ENCODE results near the gene CAMK1D.
A peak's percentile ranks its signal among the peaks of the same experiment; 100 is the strongest.

Gene CAMK1D

DNA sequence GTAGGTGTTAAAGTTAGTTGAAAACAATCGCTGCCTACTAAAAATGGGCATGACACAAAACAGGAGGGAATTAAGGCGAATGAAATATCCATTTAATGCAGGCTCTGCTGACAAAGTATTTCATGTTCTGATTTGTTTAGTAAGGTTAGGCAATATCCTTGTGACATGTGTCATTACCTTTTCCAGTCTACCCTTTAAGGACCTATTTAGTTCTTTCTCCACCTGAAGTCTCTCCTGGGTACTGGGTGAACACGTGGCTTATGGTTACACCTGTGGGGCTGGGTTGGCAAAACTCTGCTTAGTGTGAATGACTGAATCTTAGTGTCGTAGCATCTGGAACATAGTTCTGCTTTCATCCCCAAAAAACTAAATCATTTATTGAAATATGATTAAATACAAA lies 338.6 kb downstream of the CAMK1D start:
- Histone ChIP-seq H3K36me3 (ENCODE audit: control insufficient read depth in 5 of 5, insufficient read depth in 5 of 5, low read length in 5 of 5) (no peaks in the 10 kb centered on the region), H3K27ac (ENCODE audit: low read depth, low read length) (no peak overlapping the region), H3K9me3 (ENCODE audit: control insufficient read depth in 5 of 5, low read length in 5 of 5) (no peaks in the 10 kb centered on the region), H3K4me1 (ENCODE audit: control insufficient read depth in 5 of 5, insufficient read depth in 5 of 5, low read length in 5 of 5) (no peaks in the 10 kb centered on the region), H3K4me3 (ENCODE audit: low read depth in 1 of 5, low read length in 5 of 5) (no peak overlapping the region), H3K27me3 (ENCODE audit: control insufficient read depth in 5 of 5, insufficient read depth in 4 of 5, low read length in 5 of 5) (no peaks in the 10 kb centered on the region), H3K9ac (ENCODE audit: low read length in 5 of 5) (no peak overlapping the region)

DNA sequence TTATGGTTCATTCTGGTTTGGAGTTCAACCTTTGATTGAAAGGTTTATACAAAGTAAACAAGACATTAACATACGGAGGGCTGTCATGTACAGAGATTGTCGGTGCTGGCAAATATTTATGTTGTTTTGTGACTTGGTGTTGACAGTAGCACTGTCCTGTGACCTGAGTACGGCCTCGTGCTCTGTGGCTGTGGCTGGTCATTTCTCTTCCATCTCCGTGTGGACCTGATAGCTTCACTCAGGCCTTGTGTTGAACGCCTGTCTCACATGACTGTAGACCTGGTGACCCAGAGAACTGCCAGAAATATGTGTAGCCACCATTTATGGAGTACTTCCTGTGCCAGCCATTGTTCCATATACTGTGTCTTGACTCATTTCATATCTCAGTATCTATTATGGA lies 340.5 kb downstream of the CAMK1D start:
- no peak overlapping the region for H3K9ac ChIP-seq (ENCODE audit: low read length in 5 of 5)
- H3K36me3 ChIP-seq (ENCODE audit: control insufficient read depth in 5 of 5, insufficient read depth in 5 of 5, low read length in 5 of 5): no peaks in the 10 kb centered on the region
- no peak overlapping the region for H3K4me3 ChIP-seq (ENCODE audit: low read depth in 1 of 5, low read length in 5 of 5)
- no peaks in the 10 kb centered on the region for H3K27me3 ChIP-seq (ENCODE audit: control insufficient read depth in 5 of 5, insufficient read depth in 4 of 5, low read length in 5 of 5)
- no peak overlapping the region for H3K27ac ChIP-seq (ENCODE audit: low read depth, low read length)
- H3K4me1 ChIP-seq (ENCODE audit: control insufficient read depth in 5 of 5, insufficient read depth in 5 of 5, low read length in 5 of 5): no peaks in the 10 kb centered on the region
- no peaks in the 10 kb centered on the region for H3K9me3 ChIP-seq (ENCODE audit: control insufficient read depth in 5 of 5, low read length in 5 of 5)

DNA sequence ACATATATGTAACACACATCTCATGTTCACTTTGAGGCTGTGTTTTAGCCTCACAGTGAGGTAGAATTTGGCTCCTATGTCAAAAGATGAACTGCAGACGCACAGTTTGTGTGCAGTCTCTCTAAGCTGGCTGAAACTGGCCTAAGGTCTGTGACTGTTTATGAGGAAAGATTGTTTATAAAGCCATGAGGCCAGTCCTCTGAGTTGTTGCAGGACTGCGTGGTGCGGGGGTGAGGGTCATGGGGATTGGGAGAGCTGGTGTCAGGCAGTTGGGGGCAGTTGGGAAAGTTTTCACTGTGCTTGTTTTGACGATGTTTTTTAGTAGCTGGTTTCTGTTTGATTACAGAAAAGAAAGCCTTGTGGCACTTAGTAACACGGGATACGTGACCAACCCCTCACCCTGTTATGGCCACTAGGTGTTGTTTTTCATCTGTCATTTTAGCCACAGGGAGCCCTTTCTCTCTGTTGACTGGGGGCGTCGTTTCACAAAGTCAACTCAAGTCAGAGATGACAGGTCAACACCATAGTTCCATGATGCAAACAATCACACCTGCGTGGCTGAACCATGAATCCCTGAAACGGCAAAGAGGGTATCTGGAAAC lies 341.3 kb downstream of the CAMK1D start:
- H3K27me3 ChIP-seq (ENCODE audit: control insufficient read depth in 5 of 5, insufficient read depth in 4 of 5, low read length in 5 of 5): no peaks in the 10 kb centered on the region
- no peaks in the 10 kb centered on the region for H3K4me1 ChIP-seq (ENCODE audit: control insufficient read depth in 5 of 5, insufficient read depth in 5 of 5, low read length in 5 of 5)
- no peak overlapping the region for H3K27ac ChIP-seq (ENCODE audit: low read depth, low read length)
- H3K4me3 ChIP-seq (ENCODE audit: low read depth in 1 of 5, low read length in 5 of 5): no peak overlapping the region
- no peak overlapping the region for H3K9ac ChIP-seq (ENCODE audit: low read length in 5 of 5)
- no peaks in the 10 kb centered on the region for H3K9me3 ChIP-seq (ENCODE audit: control insufficient read depth in 5 of 5, low read length in 5 of 5)
- no peaks in the 10 kb centered on the region for H3K36me3 ChIP-seq (ENCODE audit: control insufficient read depth in 5 of 5, insufficient read depth in 5 of 5, low read length in 5 of 5)

DNA sequence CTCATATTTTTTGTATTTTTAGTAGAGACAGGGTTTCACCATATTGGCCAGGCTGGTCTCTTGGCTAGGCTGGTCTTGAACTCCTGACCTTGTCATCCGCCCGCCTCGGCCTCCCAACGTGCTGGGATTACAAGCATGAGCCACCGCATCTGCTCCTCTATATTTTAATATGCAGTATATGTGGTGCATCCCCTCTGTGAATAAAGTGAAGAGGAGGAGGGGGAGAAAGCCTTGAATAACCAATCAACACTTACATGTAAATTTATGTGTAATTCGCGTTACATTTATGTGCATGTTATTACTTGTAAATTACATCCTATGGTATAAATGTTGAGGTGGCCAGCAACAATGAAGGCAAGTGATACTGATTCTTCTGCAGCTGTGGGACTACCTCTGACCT lies 342.2 kb downstream of the CAMK1D start:
- H3K36me3 ChIP-seq (ENCODE audit: control insufficient read depth in 5 of 5, insufficient read depth in 5 of 5, low read length in 5 of 5): no peaks in the 10 kb centered on the region
- H3K9ac ChIP-seq (ENCODE audit: low read length in 5 of 5): no peak overlapping the region
- no peak overlapping the region for H3K4me3 ChIP-seq (ENCODE audit: low read depth in 1 of 5, low read length in 5 of 5)
- no peaks in the 10 kb centered on the region for H3K4me1 ChIP-seq (ENCODE audit: control insufficient read depth in 5 of 5, insufficient read depth in 5 of 5, low read length in 5 of 5)
- H3K9me3 ChIP-seq (ENCODE audit: control insufficient read depth in 5 of 5, low read length in 5 of 5): no peaks in the 10 kb centered on the region
- no peak overlapping the region for H3K27ac ChIP-seq (ENCODE audit: low read depth, low read length)
- H3K27me3 ChIP-seq (ENCODE audit: control insufficient read depth in 5 of 5, insufficient read depth in 4 of 5, low read length in 5 of 5): no peaks in the 10 kb centered on the region

DNA sequence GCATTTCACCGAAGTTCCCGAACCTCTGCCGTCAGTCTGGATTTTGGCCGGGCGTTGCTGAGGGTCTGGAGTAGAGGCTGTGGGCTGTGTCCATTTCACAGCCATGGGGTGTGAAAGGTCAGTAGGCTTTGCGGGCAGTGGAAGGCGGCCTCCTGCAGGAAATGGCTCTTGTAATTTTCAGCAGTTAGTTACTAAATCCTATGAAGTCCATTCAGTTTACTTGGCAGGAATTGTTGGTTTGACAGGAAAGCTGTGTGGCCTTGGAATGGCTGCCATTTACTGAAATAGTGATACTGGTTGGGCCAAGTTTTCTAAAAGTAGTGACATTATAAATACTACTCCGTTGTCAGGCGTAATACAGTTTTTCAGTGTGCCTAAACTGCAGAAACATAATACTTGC lies 348.4 kb downstream of the CAMK1D start:
- Histone ChIP-seq H3K27me3 (ENCODE audit: control insufficient read depth in 5 of 5, insufficient read depth in 4 of 5, low read length in 5 of 5) (no peaks in the 10 kb centered on the region), H3K9me3 (ENCODE audit: control insufficient read depth in 5 of 5, low read length in 5 of 5) (no peaks in the 10 kb centered on the region), H3K4me1 (ENCODE audit: control insufficient read depth in 5 of 5, insufficient read depth in 5 of 5, low read length in 5 of 5) (peaks cover 3 to 32% (median 24%) of the 10 kb centered on the region in 5 donors), H3K4me3 (ENCODE audit: low read depth in 1 of 5, low read length in 5 of 5) (no peak overlapping the region), H3K9ac (ENCODE audit: low read length in 5 of 5) (no peak overlapping the region), H3K27ac (ENCODE audit: low read depth, low read length) (peak overlapping the region; percentile 89), H3K36me3 (ENCODE audit: control insufficient read depth in 5 of 5, insufficient read depth in 5 of 5, low read length in 5 of 5) (no peaks in the 10 kb centered on the region)

DNA sequence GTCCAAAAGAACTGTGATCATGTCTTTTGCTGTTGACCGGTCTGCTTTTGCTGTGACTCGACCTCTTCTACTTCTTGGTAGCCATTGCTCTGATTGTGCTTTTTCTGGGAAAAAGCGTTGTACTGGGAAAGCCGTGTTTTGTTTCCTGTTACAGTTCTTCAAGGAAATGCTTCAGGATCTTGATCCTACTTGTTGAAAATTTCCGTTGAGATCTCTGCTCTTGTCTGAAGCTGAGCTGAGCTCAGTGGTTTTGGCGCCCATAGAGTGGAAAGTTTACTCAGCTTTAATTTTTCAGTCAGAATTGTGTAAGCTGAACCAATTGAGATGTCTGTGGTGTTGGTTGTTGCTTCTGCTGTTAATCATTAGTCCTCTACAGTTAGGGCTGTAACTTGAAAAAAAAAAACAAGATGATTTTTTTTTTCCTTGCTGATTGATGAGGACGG lies 349.9 kb downstream of the CAMK1D start:
- H3K27ac ChIP-seq (ENCODE audit: low read depth, low read length): peak overlapping the region; percentile 89
- H3K36me3 ChIP-seq (ENCODE audit: control insufficient read depth in 5 of 5, insufficient read depth in 5 of 5, low read length in 5 of 5): no peaks in the 10 kb centered on the region
- H3K9me3 ChIP-seq (ENCODE audit: control insufficient read depth in 5 of 5, low read length in 5 of 5): no peaks in the 10 kb centered on the region
- H3K9ac ChIP-seq (ENCODE audit: low read length in 5 of 5): peak overlapping the region in 2 of 5 donors; percentile 47 to 62
- peaks cover 8 to 46% (median 29%) of the 10 kb centered on the region in 5 donors for H3K4me1 ChIP-seq (ENCODE audit: control insufficient read depth in 5 of 5, insufficient read depth in 5 of 5, low read length in 5 of 5)
- H3K4me3 ChIP-seq (ENCODE audit: low read depth in 1 of 5, low read length in 5 of 5): no peak overlapping the region
- H3K27me3 ChIP-seq (ENCODE audit: control insufficient read depth in 5 of 5, insufficient read depth in 4 of 5, low read length in 5 of 5): no peaks in the 10 kb centered on the region

DNA sequence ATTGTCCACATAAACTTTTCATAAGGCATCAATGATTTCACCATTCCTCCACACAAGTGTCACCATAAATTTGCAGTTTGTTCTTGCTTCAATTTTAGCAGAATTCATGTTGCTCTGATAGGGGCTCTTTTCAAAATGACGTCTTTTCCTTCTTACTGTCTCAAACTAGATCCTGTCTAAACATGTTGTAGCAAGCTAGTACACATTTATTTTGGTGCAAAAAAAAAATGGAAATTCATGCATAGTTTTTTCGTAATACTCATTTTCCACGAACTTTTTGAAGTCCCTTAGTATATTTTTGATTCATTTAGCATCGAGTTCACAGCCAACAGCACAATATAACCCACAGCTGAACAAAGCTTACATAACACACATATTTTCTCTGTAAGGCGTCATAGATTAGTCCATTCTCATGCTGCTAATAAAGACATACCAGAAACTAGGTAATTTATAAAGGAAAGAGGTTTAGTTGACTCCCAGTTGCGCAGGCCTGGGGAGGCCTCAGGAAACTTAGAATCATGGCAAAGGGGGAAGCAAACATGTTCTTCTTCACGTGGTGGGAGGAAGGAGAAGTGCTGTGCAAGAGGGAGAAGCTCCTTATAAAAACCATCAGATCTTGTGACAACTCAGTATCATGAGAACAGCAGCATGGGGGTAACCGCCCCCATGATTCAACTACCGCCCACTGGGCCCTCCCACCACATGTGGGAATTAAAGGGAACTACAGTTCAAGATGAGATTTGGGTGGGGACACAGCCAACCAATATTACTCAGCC lies 350.6 kb downstream of the CAMK1D start:
- no peak overlapping the region for H3K9ac ChIP-seq (ENCODE audit: low read length in 5 of 5)
- no peaks in the 10 kb centered on the region for H3K36me3 ChIP-seq (ENCODE audit: control insufficient read depth in 5 of 5, insufficient read depth in 5 of 5, low read length in 5 of 5)
- H3K4me3 ChIP-seq (ENCODE audit: low read depth in 1 of 5, low read length in 5 of 5): no peak overlapping the region
- peaks cover 8 to 49% (median 29%) of the 10 kb centered on the region in 5 donors for H3K4me1 ChIP-seq (ENCODE audit: control insufficient read depth in 5 of 5, insufficient read depth in 5 of 5, low read length in 5 of 5)
- H3K9me3 ChIP-seq (ENCODE audit: control insufficient read depth in 5 of 5, low read length in 5 of 5): no peaks in the 10 kb centered on the region
- no peaks in the 10 kb centered on the region for H3K27me3 ChIP-seq (ENCODE audit: control insufficient read depth in 5 of 5, insufficient read depth in 4 of 5, low read length in 5 of 5)
- H3K27ac ChIP-seq (ENCODE audit: low read depth, low read length): peak overlapping the region; percentile 89

DNA sequence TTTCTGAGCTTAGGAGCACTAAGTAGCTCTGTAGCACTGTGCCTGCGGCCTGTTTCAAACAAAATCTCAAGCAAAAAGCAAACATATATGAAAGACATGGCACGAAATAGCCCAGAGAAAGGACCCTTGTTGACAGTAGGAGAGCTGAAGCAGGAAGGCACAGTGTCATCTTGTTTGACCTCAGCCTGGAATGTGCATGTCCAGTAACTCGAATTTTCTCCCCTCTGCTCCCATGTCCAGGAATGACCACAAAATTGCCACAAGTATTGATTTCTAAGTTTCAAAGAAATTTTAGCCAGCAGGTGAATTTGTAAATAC lies 351.2 kb downstream of the CAMK1D start:
- peak overlapping the region; percentile 89 for H3K27ac ChIP-seq (ENCODE audit: low read depth, low read length)
- no peak overlapping the region for H3K9ac ChIP-seq (ENCODE audit: low read length in 5 of 5)
- H3K36me3 ChIP-seq (ENCODE audit: control insufficient read depth in 5 of 5, insufficient read depth in 5 of 5, low read length in 5 of 5): no peaks in the 10 kb centered on the region
- H3K4me3 ChIP-seq (ENCODE audit: low read depth in 1 of 5, low read length in 5 of 5): no peak overlapping the region
- H3K9me3 ChIP-seq (ENCODE audit: control insufficient read depth in 5 of 5, low read length in 5 of 5): no peaks in the 10 kb centered on the region
- H3K4me1 ChIP-seq (ENCODE audit: control insufficient read depth in 5 of 5, insufficient read depth in 5 of 5, low read length in 5 of 5): peaks cover 8 to 49% (median 29%) of the 10 kb centered on the region in 5 donors
- no peaks in the 10 kb centered on the region for H3K27me3 ChIP-seq (ENCODE audit: control insufficient read depth in 5 of 5, insufficient read depth in 4 of 5, low read length in 5 of 5)

DNA sequence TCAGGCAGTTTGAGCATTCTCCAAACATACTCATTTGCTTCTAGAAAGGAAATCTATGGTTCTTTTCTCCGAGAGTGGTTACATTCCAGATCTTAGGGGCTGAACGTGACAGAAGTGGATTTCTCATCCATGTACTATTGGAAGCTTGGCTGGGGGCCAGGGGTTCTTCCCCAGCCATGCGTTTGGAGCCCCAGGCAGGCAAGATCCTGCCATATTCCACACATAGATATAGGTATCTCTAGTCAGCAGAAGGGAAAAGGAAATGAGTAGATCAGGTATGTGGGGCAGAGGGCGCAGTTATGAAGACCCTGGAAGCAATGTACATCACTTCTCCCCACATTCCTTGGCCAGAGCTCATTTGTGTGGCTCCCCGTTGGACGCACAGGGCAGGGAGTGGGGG lies 352.3 kb downstream of the CAMK1D start:
- H3K9me3 ChIP-seq (ENCODE audit: control insufficient read depth in 5 of 5, low read length in 5 of 5): no peaks in the 10 kb centered on the region
- no peaks in the 10 kb centered on the region for H3K36me3 ChIP-seq (ENCODE audit: control insufficient read depth in 5 of 5, insufficient read depth in 5 of 5, low read length in 5 of 5)
- no peak overlapping the region for H3K9ac ChIP-seq (ENCODE audit: low read length in 5 of 5)
- no peaks in the 10 kb centered on the region for H3K27me3 ChIP-seq (ENCODE audit: control insufficient read depth in 5 of 5, insufficient read depth in 4 of 5, low read length in 5 of 5)
- no peak overlapping the region for H3K27ac ChIP-seq (ENCODE audit: low read depth, low read length)
- H3K4me1 ChIP-seq (ENCODE audit: control insufficient read depth in 5 of 5, insufficient read depth in 5 of 5, low read length in 5 of 5): peaks cover 8 to 54% (median 32%) of the 10 kb centered on the region in 5 donors
- H3K4me3 ChIP-seq (ENCODE audit: low read depth in 1 of 5, low read length in 5 of 5): no peak overlapping the region

DNA sequence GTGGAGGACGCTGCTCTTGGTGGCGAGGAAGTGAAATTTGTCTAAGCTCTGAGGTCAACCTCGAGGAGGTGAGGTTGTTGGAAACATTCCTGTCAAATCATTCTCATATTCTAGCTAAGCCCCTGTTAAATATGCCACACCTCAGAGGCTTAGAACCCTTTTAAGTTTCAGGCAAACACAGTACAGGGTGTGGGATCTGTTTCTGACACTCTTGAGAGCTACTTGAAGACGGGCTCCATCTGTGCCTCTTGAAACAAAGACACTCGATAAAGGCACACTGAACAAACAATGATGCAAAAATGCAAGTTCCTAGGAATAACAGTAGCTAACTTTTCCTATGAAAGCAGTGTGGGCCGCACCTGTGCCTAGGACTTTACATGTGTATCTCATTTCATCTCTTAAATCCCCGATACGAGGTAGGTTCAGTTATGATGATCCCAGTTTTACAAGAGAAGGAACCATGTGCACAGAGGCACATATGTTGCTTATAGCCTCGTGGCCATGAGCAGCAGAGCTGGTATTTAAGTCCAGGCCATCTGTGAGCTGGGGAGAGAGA lies 352.9 kb downstream of the CAMK1D start:
- Histone ChIP-seq H3K9ac (ENCODE audit: low read length in 5 of 5) (no peak overlapping the region), H3K4me3 (ENCODE audit: low read depth in 1 of 5, low read length in 5 of 5) (no peak overlapping the region), H3K27me3 (ENCODE audit: control insufficient read depth in 5 of 5, insufficient read depth in 4 of 5, low read length in 5 of 5) (no peaks in the 10 kb centered on the region), H3K4me1 (ENCODE audit: control insufficient read depth in 5 of 5, insufficient read depth in 5 of 5, low read length in 5 of 5) (peaks cover 8 to 60% (median 37%) of the 10 kb centered on the region in 5 donors), H3K9me3 (ENCODE audit: control insufficient read depth in 5 of 5, low read length in 5 of 5) (no peaks in the 10 kb centered on the region), H3K36me3 (ENCODE audit: control insufficient read depth in 5 of 5, insufficient read depth in 5 of 5, low read length in 5 of 5) (no peaks in the 10 kb centered on the region), H3K27ac (ENCODE audit: low read depth, low read length) (no peak overlapping the region)

Measured in subcutaneous abdominal adipose tissue (tissue), 5 donors.